Measurements from ENCODE around the gene TACR1.

Gene TACR1

GRCh38 chr2:75027886-75028285, 171.4 kb downstream of the TACR1 start:
- DNase-seq (ENCODE audit: low read depth), result no peak
- H3K4me3 ChIP-seq (ENCODE audit: control insufficient read depth, low read depth, low read length), result no peak overlapping the region
- no peak for TF ChIP-seq CTCF (IDR thresholded peaks at IDR 0.05; ENCODE audit: control insufficient read depth, insufficient read depth, low read depth, low read length, missing control alignments)

GRCh38 chr2:75025633-75026380, 173.5 kb downstream of the TACR1 start:
- TF ChIP-seq CTCF (IDR thresholded peaks at IDR 0.05; ENCODE audit: control insufficient read depth, insufficient read depth, low read depth, low read length, missing control alignments), result no peak
- no peak for DNase-seq (ENCODE audit: low read depth)
- H3K4me3 ChIP-seq (ENCODE audit: control insufficient read depth, low read depth, low read length), result no peak overlapping the region

- DNase-seq (ENCODE audit: low read depth), result no peak
- TF ChIP-seq CTCF (IDR thresholded peaks at IDR 0.05; ENCODE audit: control insufficient read depth, insufficient read depth, low read depth, low read length, missing control alignments), result no peak
Measured at GRCh38 chr2:75025216-75025615, 174.1 kb downstream of the TACR1 start.

GRCh38 chr2:75023666-75024455, 175.5 kb downstream of the TACR1 start:
- DNase-seq (ENCODE audit: low read depth), result no peak
- no peak overlapping the region for H3K4me3 ChIP-seq (ENCODE audit: control insufficient read depth, low read depth, low read length)
- TF ChIP-seq CTCF (IDR thresholded peaks at IDR 0.05; ENCODE audit: control insufficient read depth, insufficient read depth, low read depth, low read length, missing control alignments), result no peak

More at GRCh38 chr2:75025216-75025615, 174.1 kb downstream of the TACR1 start:
- no peak overlapping the region for H3K4me3 ChIP-seq (ENCODE audit: control insufficient read depth, low read depth, low read length)

- no peak overlapping the region for H3K4me3 ChIP-seq (ENCODE audit: control insufficient read depth, low read depth, low read length)
- TF ChIP-seq CTCF (IDR thresholded peaks at IDR 0.05; ENCODE audit: control insufficient read depth, insufficient read depth, low read depth, low read length, missing control alignments), result no peak
- DNase-seq (ENCODE audit: low read depth), result no peak
Measured at GRCh38 chr2:75022516-75022915, 176.8 kb downstream of the TACR1 start.

GRCh38 chr2:75021672-75022071, 177.6 kb downstream of the TACR1 start:
- no peak for TF ChIP-seq CTCF (IDR thresholded peaks at IDR 0.05; ENCODE audit: control insufficient read depth, insufficient read depth, low read depth, low read length, missing control alignments)
- no peak overlapping the region for H3K4me3 ChIP-seq (ENCODE audit: control insufficient read depth, low read depth, low read length)
- DNase-seq (ENCODE audit: low read depth), result peak; percentile 29

Measured in AG09309 (cell line).